Globus pallidus (tissue), 1 donor: ENCODE data around the gene KRT77.
"Not testable (repeated sequence)": the region's sequence is repeated elsewhere in the genome, so short reads cannot be mapped to it uniquely, and the experiment has no call there.

Experiments
- DNase-seq: peaks from one replicate; pipeline ENCODE4 v3.0.0-alpha.2; 2015; ENCODE audit warnings: low spot score

KRT77 gene

DNA sequence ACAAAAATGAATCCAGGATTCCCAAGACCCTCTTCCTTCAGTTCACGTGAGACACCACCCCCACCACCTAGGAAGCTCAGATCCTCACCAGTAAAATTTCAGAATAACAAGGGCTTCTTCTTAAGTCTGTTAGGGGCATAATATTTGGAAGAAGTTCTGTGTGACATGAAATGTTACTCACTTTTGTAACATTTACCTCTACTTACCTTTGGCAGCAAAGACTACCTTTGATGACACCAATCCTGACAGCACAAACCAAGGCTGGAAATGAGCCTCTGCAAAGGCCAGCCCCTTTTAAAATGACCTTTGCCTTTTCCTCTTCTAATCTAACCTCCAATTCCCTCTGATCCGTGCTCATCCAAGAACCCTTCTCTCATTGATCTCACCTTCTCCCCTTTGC is 19.4 kb upstream of the KRT77 start:
- no peak for DNase-seq

GRCh38 chr12:52721838-52722470 is 18.6 kb upstream of the KRT77 start:
- DNase-seq: no peak

DNA sequence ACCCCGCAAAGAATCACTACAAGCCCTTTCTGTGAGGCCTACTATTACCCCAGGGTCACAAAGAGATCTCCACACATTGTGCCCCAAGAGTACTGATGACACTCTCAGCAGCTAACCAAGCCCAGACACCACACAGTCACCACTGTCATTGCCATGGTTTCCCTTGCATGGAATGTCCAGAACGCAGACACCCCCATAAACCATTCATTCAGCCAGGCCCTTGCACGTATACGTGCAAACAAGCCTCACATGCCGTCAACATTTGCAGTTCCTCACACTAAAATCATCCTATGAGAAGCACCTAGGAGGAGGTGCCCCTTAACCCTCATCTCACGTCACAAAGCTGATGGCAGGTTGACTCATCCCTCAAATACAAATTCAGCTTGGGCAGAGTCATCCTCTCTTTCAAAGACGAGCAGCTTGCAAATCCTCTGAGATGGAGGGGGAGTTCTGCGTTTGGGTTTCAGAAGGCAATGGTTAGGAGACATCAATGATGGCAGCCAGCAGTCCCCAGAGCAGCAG is 17.1 kb upstream of the KRT77 start:
- DNase-seq: no peak

- DNase-seq: no peak
These were observed 12.7 kb upstream of the KRT77 start for GRCh38 chr12:52716061-52716460.

- DNase-seq: no peak
These were observed 12.1 kb upstream of the KRT77 start for GRCh38 chr12:52715416-52715815.

DNA sequence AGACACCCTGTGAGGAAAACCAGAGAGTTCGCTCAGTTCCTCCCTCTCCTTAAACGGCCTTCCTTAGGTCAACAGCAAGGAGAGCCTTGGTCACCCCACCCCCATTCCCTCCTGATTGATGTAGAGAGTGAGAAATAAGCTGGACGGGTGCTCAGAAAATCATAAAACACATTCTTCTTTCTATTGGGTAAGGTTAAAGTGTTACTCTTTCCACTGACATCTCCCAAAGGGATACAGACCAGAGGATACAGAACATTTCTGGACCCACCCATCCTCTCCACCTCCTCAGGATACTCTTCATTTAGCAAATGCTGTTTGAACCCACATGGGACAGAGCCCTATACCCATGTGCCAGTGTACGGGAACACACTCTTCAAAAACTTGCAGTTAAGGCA is 11.6 kb upstream of the KRT77 start:
- DNase-seq: no peak

DNA sequence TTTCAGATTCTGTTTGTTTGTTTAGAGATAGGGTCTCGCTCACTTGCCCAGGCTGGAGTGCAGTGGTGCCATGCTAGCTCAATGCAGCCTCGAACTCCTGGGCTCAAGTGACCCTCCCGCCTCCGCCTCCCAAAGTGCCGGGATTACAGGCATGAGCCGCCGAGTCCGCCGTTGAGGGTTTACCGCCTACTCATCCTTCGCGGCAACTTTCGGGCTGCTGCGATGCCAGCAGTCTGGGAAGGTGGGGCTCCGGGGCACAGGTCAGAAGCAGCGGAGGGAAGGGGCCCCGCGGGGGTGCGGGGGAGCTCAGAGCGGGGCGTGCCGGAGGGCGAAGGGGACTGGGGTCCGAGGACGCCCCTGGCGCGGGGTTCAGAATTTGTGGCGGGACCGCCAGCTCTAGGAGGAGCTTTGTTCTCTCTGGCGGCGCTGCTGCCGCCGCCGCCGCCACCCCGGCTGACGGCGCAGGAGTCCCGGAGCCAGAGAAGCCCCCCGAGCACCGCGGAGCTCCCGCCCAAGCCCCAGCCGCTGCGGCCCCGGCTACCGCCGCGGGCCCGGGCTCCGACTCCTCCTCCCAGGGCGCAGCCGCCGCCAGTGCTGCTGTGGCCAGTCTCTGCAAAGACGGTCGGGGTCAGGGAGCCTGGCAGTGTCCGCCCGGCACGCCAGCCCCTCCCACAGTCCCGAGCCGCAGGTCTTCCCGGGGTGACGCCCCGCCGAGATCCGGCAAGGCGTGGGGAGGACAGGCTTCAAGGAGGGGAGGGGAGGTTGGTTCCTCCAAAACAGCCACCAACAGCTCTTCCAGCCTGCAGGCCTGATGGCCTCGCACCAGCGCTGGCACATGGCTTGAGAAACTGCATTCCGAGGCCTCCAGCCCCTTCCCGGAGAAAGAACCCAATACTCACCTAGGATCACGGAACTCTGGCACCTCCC is 10.9 kb upstream of the KRT77 start:
- no peak for DNase-seq

DNA sequence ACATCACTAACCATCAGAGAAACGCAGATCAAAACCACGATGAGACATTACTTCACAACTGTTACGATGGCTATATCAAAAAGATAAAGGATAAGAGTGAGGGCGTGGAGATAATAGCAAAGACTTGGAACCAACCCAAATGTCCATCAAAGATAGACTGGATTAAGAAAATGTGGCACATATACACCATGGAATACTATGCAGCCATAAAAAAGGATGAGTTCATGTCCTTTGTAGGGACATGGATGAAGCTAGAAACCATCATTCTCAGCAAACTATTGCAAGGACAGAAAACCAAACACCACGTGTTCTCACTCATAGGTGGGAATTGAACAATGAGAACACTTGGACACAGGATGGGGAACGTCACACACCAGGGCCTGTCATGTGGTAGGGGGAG is 8.8 kb upstream of the KRT77 start:
- not testable (repeated sequence) for DNase-seq

GRCh38 chr12:52710730-52711129 is 7.4 kb upstream of the KRT77 start:
- no peak for DNase-seq

GRCh38 chr12:52708010-52708409 is 4.7 kb upstream of the KRT77 start:
- no peak for DNase-seq

GRCh38 chr12:52704464-52704863 is 1.1 kb upstream of the KRT77 start:
- no peak for DNase-seq

GRCh38 chr12:52703878-52704277 is 554 bp upstream of the KRT77 start:
- DNase-seq: no peak

- DNase-seq: no peak
These were observed 986 bp downstream of the KRT77 start for GRCh38 chr12:52702338-52702737.

GRCh38 chr12:52701281-52701680 is 2.0 kb downstream of the KRT77 start:
- DNase-seq: no peak

- DNase-seq: no peak
These were observed 3.4 kb downstream of the KRT77 start for GRCh38 chr12:52699960-52700359.

GRCh38 chr12:52699373-52699772 is 4.0 kb downstream of the KRT77 start:
- no peak for DNase-seq

DNA sequence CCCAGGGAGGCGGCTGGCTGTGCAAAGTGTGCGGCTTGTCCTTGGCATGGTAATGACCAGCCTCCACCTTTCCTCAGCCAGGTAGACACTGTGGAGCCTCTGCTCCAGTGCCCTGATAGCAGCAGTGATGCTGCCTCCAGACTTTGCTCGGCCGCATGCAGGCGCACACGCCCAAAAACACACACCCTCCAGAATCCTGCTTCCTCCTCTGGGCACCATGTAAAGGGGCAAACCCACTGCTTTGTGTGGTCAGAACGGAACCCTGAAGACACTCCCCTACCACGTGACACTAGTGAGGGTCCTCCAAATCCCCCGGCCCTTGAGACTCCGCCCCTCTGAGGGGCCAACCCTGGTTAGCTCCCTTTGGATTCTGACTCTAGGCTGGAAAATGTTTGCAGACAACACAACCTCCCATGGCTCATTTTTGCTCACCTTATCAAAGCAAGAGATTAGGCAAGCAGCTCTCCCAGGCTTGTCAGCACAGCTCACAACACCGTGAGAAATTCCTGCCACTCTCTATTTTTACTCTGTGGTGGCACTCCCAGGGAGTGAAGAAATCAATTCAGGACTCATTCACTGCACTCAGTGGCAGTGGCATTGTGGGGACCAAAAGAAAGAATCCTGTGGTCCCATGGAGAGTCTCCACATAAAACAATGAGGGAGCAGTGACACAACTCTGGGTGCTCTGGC is 4.5 kb downstream of the KRT77 start:
- DNase-seq: no peak

- DNase-seq: no peak
These were observed 6.2 kb downstream of the KRT77 start for GRCh38 chr12:52697058-52697582.

- no peak for DNase-seq
These were observed 6.7 kb downstream of the KRT77 start for GRCh38 chr12:52696588-52696987.

DNA sequence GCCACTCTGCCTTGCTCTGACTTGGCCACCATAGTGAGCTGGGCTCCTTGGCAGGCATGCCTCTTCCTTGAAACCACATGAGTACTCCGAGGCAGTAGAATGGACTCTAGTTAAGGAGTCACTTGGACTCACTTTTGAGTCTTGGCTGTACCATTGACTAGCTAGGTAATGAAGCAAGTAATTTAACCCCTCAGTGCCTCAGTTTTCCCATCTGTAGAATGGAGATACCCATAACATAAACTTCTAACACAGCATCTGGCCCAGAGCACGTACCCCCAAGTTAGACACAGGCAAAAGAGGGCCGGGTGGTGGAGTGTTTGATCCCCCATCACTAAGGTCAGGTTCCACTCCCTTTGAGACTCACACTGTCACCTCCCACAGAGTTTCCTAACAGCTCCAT is 8.3 kb downstream of the KRT77 start:
- DNase-seq: no peak

- DNase-seq: no peak
These were observed 9.2 kb downstream of the KRT77 start for GRCh38 chr12:52694151-52694550.

GRCh38 chr12:52693261-52693660 is 10.1 kb downstream of the KRT77 start:
- DNase-seq: no peak
